ENCODE measurements around the gene CRTC3. TPM values are rescaled to one million over a fixed set of nuclear protein-coding genes. Genes with fewer than 3 reads are reported as not detected.
"Not testable (repeated sequence)": the region's sequence is repeated elsewhere in the genome, so short reads cannot be mapped to it uniquely, and the experiment has no call there.

Gene CRTC3
- total RNA-seq, 1 experiment from 2014 or later = 45.0 TPM

- DNase-seq (ENCODE audit: low read depth, low spot score) (no peak), ATAC-seq (no peak)
- CTCF ChIA-PET = no interaction called here
- H3K27me3 ChIP-seq (ENCODE audit: control insufficient read depth, insufficient read depth, low read length) = no peaks in the 10 kb centered on the region
- no peak overlapping the region for H3K4me3 ChIP-seq (ENCODE audit: low read depth in 2 of 2, low read length in 2 of 2)
- TF ChIP-seq SIN3A (IDR thresholded peaks at IDR 0.05; ENCODE audit: borderline replicate concordance, insufficient read depth, low read depth, low read length) = no peak
- TF ChIP-seq POLR2AphosphoS5 (IDR thresholded peaks at IDR 0.05; ENCODE audit: low read depth, low read length) = no peak
- no peak for TF ChIP-seq TCF7L2 (IDR thresholded peaks at IDR 0.05; ENCODE audit: low read depth, low read length)
- TF ChIP-seq REST (IDR thresholded peaks at IDR 0.05; ENCODE audit: insufficient read depth in 1 of 2, low read depth in 2 of 2, low read length in 1 of 2) = no peak
- no peak for TF ChIP-seq CTCF (IDR thresholded peaks at IDR 0.05)
- intact Hi-C loops (cut with micrococcal nuclease; ENCODE audit: unreplicated experiment) (no loop called here), in situ Hi-C loops (cut with HindIII; ENCODE audit: low pct_unique_long_range_greater_than_20kb, low sequenced_read_pairs) (no loop called here)
- H3K9me3 ChIP-seq (ENCODE audit: control insufficient read depth, insufficient read depth, low read depth, low read length) = no peaks in the 10 kb centered on the region
- BruUV-seq (replicated peaks) = no TSS peak
- H3K27ac ChIP-seq (ENCODE audit: low read length) = no peak overlapping the region
- no peaks in the 10 kb centered on the region for H3K4me1 ChIP-seq (ENCODE audit: control insufficient read depth, insufficient read depth, low read length)
- H3K36me3 ChIP-seq (ENCODE audit: control insufficient read depth, insufficient read depth, low read length) = peaks cover 3% of the 10 kb centered on the region; the same call in 1 of the 2 replicates
- POLR2A ChIA-PET = no interaction called here
Measured at GRCh38 chr15:90629217-90629616, 99.5 kb downstream of the CRTC3 start.

GRCh38 chr15:90633360-90633759 lies 103.6 kb downstream of the CRTC3 start:
- Histone ChIP-seq H3K27me3 (ENCODE audit: control insufficient read depth, insufficient read depth, low read length) (no peaks in the 10 kb centered on the region), H3K27ac (ENCODE audit: low read length) (no peak overlapping the region), H3K36me3 (ENCODE audit: control insufficient read depth, insufficient read depth, low read length) (0 out of 2 replicates have a peak, but pooled peaks cover 3% of the 10 kb centered on the region), H3K4me3 (ENCODE audit: low read depth in 2 of 2, low read length in 2 of 2) (no peak overlapping the region), H3K4me1 (ENCODE audit: control insufficient read depth, insufficient read depth, low read length) (no peaks in the 10 kb centered on the region), H3K9me3 (ENCODE audit: control insufficient read depth, insufficient read depth, low read depth, low read length) (no peaks in the 10 kb centered on the region)
- ChIA-PET CTCF (no interaction called here), POLR2A (no interaction called here)
- in situ Hi-C loops (cut with HindIII; ENCODE audit: low pct_unique_long_range_greater_than_20kb, low sequenced_read_pairs) = no loop called here
- intact Hi-C loops (cut with micrococcal nuclease; ENCODE audit: unreplicated experiment) = no loop called here
- TF ChIP-seq CTCF (IDR thresholded peaks at IDR 0.05) = no peak
- no peak for TF ChIP-seq SIN3A (IDR thresholded peaks at IDR 0.05; ENCODE audit: borderline replicate concordance, insufficient read depth, low read depth, low read length)
- TF ChIP-seq REST (IDR thresholded peaks at IDR 0.05; ENCODE audit: insufficient read depth in 1 of 2, low read depth in 2 of 2, low read length in 1 of 2) = no peak
- no peak for TF ChIP-seq POLR2AphosphoS5 (IDR thresholded peaks at IDR 0.05; ENCODE audit: low read depth, low read length)
- TF ChIP-seq TCF7L2 (IDR thresholded peaks at IDR 0.05; ENCODE audit: low read depth, low read length) = no peak
- ATAC-seq (no peak), DNase-seq (ENCODE audit: low read depth, low spot score) (no peak)
- BruUV-seq (replicated peaks) = no TSS peak

- H3K27ac ChIP-seq (ENCODE audit: low read length); ATAC-seq; H3K4me3 ChIP-seq (ENCODE audit: low read depth in 2 of 2, low read length in 2 of 2); H3K36me3 ChIP-seq (ENCODE audit: control insufficient read depth, insufficient read depth, low read length); intact Hi-C loops (cut with micrococcal nuclease; ENCODE audit: unreplicated experiment); H3K27me3 ChIP-seq (ENCODE audit: control insufficient read depth, insufficient read depth, low read length); H3K9me3 ChIP-seq (ENCODE audit: control insufficient read depth, insufficient read depth, low read depth, low read length); POLR2A ChIA-PET; in situ Hi-C loops (cut with HindIII; ENCODE audit: low pct_unique_long_range_greater_than_20kb, low sequenced_read_pairs); H3K4me1 ChIP-seq (ENCODE audit: control insufficient read depth, insufficient read depth, low read length); CTCF ChIA-PET; DNase-seq (ENCODE audit: low read depth, low spot score): not testable (repeated sequence)
- TSS peak; percentile 46 for BruUV-seq (replicated peaks)
Measured at GRCh38 chr15:90636993-90637392, 107.3 kb downstream of the CRTC3 start.

Data from Panc1 (cell line).